Activated CD4-positive, alpha-beta T cell treated with anti-CD3 and anti-CD28 coated beads, Interleukin-2, Interleukin-4, amounts not matched to agents 100 ng/mL and 50 ng/mL, durations not matched to agents 16 hours and 8 hours (primary cell): ENCODE results near the gene SALL4.

Source experiments
- DNase-seq: peaks from one replicate; pipeline ENCODE4 v3.0.0-alpha.2; 2020; ENCODE audit warnings: low spot score

Gene SALL4

GRCh38 chr20:51735728-51736600, 66.4 kb downstream of the SALL4 start:
- DNase-seq = no peak

- DNase-seq = no peak
These were observed 67.2 kb downstream of the SALL4 start for GRCh38 chr20:51734876-51735720.

- no peak for DNase-seq
These were observed 69.3 kb downstream of the SALL4 start for GRCh38 chr20:51733070-51733469.
